GM18868 (cell line): ENCODE results near the gene KNG1.
A peak's percentile ranks its signal among the peaks of the same experiment; 100 is the strongest.
"Not testable (repeated sequence)": the region's sequence is repeated elsewhere in the genome, so short reads cannot be mapped to it uniquely, and the experiment has no call there.

Experiments used
- ATAC-seq: cut with Tn5 transposase; IDR thresholded peaks from one replicate; pipeline ENCODE4 v1.9.1; 2021; ENCODE audit warnings: mild to moderate bottlenecking, moderate library complexity; ENCODE audit not compliant: unreplicated experiment

KNG1 gene

DNA sequence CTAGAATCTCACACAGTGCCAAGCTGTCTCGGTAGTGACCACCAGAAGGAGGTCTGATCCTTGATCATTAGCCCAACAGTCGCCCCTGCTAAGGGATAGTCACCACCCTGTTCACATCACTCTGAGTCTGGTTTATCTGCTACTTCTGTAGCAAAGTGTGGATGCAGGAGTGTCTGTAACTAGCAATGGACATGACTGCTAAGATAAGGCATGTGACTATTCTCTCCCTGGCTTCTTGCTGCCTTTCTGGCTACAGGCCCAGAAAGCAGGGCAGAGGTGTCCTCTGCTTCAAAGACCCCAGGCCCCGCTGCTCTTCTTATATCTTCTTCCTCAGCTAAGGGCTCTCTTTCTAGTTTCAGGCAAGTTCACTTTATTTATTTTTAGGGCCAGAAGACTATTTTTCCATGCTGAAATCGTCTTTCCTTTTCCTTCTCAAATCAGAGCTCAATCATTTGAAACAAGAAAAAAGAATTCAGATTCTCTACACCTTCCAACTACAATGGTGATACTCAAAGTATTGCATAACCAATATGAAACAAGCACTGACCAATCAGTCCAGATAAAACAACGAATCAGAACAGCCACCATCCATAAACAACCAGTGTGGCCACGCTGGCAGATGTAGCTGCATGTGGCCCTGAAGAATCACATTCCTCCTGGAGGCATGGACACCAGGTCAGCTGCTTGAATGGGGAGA, 8.0 kb upstream of the KNG1 start:
- no peak for ATAC-seq

DNA sequence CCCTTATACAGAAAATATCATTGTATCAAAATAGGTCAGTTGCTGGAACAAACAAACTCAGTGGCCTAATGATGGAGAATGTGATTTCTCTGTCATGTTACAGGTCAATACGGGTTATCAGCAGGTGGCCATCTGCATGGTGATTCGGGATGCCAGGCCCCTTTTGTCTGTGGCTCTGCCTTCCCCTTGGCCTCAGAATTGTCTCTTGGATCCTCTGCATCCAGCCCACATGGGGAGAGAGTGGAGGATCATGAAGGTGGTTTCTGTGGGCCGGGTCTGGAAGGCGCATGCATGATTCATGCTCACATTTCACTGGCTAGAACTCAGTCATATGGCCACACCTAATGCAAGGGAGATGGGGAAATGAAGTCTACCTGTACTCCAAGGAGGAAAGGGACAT, 6.5 kb upstream of the KNG1 start:
- ATAC-seq = not testable (repeated sequence)

DNA sequence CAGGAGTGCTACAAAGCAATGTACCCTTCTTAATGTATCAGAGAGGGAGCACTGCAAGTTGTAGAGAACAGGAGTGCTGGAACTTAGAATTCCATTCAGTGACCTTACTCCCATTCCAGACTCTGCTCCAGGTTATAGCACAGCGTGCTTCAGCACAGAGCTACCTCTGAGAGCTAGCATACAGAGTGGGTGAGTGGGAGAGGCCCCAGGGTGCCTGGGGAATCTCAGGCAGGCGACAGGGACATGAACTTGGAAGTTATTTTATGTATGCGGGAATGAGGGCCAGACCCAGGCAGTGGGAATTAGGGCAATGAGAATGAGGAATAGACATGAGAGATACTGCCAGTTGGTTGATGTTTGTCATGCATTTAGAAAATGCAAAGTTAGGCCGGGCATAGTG, 3.7 kb upstream of the KNG1 start:
- ATAC-seq = no peak

GRCh38 chr3:186719945-186720739, 3.0 kb downstream of the KNG1 start:
- no peak for ATAC-seq

DNA sequence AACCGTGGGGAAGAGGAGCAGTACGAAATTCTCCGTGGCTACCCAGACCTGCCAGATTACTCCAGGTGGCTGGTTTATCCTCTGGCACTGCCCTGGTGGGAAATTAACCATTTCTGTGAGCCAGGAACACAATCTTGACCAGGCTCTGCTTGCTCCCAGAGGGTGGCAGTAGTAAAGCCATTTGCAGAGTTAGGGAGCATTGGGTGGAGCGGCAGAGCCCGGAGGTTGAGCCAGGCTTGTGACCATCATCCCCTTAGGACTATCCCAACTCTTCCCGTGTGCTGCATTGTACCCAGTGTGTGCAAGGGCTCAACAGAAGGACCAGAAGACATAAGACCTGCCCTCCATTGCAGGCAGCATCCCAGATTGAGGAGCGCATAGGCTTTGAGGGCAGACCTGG, 5.3 kb downstream of the KNG1 start:
- ATAC-seq = no peak

DNA sequence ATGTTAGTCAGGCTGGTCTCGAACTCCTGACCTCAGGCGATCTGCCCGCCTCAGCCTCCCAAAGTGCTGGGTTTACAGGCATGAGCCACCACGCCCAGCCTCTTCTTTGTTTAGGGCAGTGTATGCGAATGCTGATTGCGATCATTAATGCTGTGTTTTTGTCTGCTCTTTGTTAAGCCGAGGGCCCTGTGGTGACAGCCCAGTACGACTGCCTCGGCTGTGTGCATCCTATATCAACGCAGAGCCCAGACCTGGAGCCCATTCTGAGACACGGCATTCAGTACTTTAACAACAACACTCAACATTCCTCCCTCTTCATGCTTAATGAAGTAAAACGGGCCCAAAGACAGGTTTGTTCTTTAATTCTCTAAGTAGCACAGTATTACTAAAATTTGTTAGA, 7.8 kb downstream of the KNG1 start:
- no peak for ATAC-seq

- no peak for ATAC-seq
These were observed 15.1 kb downstream of the KNG1 start for GRCh38 chr3:186732169-186732766.

- ATAC-seq = no peak
These were observed 25.6 kb downstream of the KNG1 start for GRCh38 chr3:186742618-186743380.

- ATAC-seq = no peak
These were observed 26.5 kb downstream of the KNG1 start for GRCh38 chr3:186743666-186744065.

- no peak for ATAC-seq
These were observed 28.8 kb downstream of the KNG1 start for GRCh38 chr3:186746008-186746407.

GRCh38 chr3:186750316-186750715, 33.2 kb downstream of the KNG1 start:
- ATAC-seq = no peak

GRCh38 chr3:186751480-186751879, 34.3 kb downstream of the KNG1 start:
- ATAC-seq = no peak

- no peak for ATAC-seq
These were observed 36.8 kb downstream of the KNG1 start for GRCh38 chr3:186754006-186754405.

GRCh38 chr3:186754871-186755270, 37.7 kb downstream of the KNG1 start:
- ATAC-seq = no peak

- ATAC-seq = no peak
These were observed 40.1 kb downstream of the KNG1 start for GRCh38 chr3:186757214-186757613.

GRCh38 chr3:186757686-186758220, 40.6 kb downstream of the KNG1 start:
- no peak for ATAC-seq

DNA sequence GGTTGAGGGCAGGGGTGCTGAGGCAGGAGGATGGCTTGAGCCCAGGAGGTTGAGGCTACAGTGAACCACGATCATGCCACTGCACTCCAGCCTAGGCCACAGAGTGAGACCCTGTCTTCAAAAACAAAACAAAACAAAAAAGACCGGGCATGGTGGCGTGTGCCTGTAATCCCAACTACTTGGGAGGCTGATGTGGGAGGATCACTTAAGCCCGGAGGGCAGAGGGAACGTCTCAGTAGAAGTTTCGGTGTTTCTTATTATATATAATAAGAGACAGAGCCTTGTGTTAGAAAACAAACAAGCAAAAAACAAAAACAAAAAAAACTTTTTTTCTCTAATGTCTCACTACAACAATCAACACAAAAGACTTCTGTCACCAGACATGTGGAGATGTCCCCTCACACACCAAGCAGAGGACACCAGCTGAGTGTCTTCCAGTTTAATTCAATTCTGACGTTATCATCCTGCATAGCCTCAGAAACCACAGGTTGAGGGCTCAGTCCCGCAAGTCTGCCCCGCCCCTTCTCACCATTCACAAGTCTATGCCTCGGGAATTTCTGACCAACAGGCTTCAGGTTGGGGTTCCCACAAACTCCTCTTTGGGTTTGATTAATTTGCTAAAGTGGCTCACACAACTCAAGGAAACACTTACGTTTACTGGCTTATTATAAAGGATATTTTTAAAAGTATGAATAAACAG, 42.2 kb downstream of the KNG1 start:
- no peak for ATAC-seq

- no peak for ATAC-seq
These were observed 43.1 kb downstream of the KNG1 start for GRCh38 chr3:186760141-186760833.

DNA sequence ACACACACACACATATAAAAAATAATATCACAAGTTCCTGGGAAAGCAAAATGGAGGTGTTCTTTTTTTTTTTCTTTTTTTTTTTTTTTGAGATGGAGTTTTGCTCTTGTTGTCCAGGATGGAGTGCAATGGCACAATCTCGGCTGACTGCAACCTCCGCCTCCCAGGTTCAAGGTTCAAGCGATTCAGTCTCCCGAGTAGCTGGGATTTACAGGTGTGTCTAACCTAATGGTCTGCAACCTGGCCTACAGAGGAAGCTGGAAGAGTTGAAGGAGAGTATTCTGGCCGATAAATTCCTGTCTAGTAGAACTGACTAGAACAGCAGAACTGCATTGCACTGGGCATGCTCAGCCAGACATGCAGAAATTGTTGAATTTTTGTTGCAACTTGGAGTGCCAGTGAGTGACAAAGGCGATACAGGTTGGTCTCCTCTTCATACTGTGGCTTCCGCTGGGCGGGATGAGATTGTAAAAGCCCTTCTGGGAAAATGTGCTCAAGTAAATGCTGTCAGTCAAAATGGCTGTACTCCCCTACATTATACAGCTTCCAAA, 43.8 kb downstream of the KNG1 start:
- ATAC-seq = no peak

- peak; percentile 28 for ATAC-seq
These were observed 55.1 kb downstream of the KNG1 start for GRCh38 chr3:186772281-186772694.
